ENCODE results near the gene CDC42EP2. TPM values are rescaled to one million over a fixed set of nuclear protein-coding genes. Genes with fewer than 3 reads are reported as not detected.

The CDC42EP2 gene
- total RNA-seq, 1 donor from 2014 or later = 23.5 TPM

DNA sequence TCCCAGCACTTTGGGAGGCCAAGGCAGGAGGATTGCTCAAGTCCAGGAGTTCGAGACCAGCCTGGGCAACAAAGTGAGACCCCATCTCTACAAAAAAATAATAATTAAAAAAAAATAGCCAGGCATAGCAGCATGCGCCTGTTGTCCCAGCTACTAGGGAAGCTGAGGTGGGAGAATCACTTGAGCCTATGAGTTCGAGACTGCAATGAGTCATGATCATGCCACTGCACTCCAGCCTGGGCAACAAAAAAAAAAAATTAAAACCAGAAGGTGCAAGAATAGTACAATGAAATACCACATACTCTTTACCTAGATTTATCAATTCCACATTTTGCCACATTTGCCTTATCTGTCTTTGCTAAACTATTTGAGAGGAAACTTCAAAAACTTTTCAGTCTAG is 27.2 kb downstream of the CDC42EP2 start:
- no peaks in the 10 kb centered on the region for H3K9me3 Mint-ChIP-seq (ENCODE audit: unreplicated experiment)
- no peak for DNase-seq
- peaks cover 25% of the 10 kb centered on the region for H3K4me1 Mint-ChIP-seq (ENCODE audit: low read depth, unreplicated experiment)
- TF ChIP-seq, protein P1, sequence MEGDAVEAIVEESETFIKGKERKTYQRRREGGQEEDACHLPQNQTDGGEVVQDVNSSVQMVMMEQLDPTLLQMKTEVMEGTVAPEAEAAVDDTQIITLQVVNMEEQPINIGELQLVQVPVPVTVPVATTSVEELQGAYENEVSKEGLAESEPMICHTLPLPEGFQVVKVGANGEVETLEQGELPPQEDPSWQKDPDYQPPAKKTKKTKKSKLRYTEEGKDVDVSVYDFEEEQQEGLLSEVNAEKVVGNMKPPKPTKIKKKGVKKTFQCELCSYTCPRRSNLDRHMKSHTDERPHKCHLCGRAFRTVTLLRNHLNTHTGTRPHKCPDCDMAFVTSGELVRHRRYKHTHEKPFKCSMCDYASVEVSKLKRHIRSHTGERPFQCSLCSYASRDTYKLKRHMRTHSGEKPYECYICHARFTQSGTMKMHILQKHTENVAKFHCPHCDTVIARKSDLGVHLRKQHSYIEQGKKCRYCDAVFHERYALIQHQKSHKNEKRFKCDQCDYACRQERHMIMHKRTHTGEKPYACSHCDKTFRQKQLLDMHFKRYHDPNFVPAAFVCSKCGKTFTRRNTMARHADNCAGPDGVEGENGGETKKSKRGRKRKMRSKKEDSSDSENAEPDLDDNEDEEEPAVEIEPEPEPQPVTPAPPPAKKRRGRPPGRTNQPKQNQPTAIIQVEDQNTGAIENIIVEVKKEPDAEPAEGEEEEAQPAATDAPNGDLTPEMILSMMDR (IDR thresholded peaks at IDR 0.05; ENCODE audit: partially characterized antibody, unreplicated experiment) = no peak
- no peak overlapping the region for H3K4me3 Mint-ChIP-seq (ENCODE audit: unreplicated experiment)
- H3K27ac Mint-ChIP-seq (ENCODE audit: unreplicated experiment) = no peak overlapping the region
- H3K27me3 Mint-ChIP-seq (ENCODE audit: unreplicated experiment) = peaks cover 1% of the 10 kb centered on the region
- H3K36me3 Mint-ChIP-seq (ENCODE audit: unreplicated experiment) = peaks cover 6% of the 10 kb centered on the region

DNA sequence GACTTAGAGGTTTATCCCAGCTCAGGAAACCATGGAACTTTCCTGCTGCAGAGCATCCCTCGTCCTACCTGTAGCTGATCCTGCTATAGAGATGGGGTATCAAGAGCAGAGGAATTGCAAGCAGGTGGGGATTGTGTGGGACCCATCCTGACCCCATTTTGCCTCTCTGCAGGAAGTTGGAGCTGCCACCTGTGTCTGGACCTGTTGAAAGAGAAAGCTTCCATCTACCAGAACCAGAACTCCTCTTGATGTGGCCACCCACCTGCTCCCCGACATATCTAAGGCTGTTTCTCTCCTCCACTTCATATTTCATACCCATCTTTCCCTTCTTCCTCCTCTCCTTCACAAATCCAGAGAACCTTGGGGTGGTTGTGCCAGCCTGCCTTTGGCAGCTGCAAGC is 36.8 kb downstream of the CDC42EP2 start:
- TF ChIP-seq, protein P1 (IDR thresholded peaks at IDR 0.05; ENCODE audit: partially characterized antibody, unreplicated experiment) = no peak

DNA sequence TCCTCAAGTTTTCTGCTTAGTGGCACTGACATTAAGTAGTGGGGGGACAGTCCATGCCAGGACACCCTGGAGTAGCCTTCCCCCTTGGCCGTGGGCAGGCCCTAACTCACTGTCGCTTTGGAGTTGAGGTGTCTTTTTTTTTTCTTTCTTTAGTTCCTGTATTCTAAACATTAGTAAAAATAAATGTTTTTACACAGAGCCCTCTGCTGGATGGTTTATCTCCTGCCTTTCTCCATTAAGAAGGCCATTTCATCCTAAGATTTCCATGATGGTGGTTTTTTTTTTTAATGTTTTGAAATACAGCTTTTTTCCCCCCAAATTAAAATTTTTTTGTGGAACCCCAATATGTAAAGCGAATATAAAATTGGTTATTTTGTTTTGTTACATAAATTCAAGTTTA is 38.1 kb downstream of the CDC42EP2 start:
- Mint-ChIP-seq H3K4me1 (ENCODE audit: low read depth, unreplicated experiment) (peaks cover 12% of the 10 kb centered on the region), H3K27me3 (ENCODE audit: unreplicated experiment) (peaks cover 7% of the 10 kb centered on the region), H3K4me3 (ENCODE audit: unreplicated experiment) (no peak overlapping the region), H3K9me3 (ENCODE audit: unreplicated experiment) (peaks cover 11% of the 10 kb centered on the region), H3K27ac (ENCODE audit: unreplicated experiment) (no peak overlapping the region), H3K36me3 (ENCODE audit: unreplicated experiment) (peaks cover 5% of the 10 kb centered on the region)
- DNase-seq = no peak
- TF ChIP-seq, protein P1 (IDR thresholded peaks at IDR 0.05; ENCODE audit: partially characterized antibody, unreplicated experiment) = no peak

More for the DNA sequence above, 36.8 kb downstream of the CDC42EP2 start:
- Mint-ChIP-seq H3K9me3 (ENCODE audit: unreplicated experiment) (peaks cover 11% of the 10 kb centered on the region), H3K27ac (ENCODE audit: unreplicated experiment) (no peak overlapping the region), H3K4me3 (ENCODE audit: unreplicated experiment) (no peak overlapping the region), H3K4me1 (ENCODE audit: low read depth, unreplicated experiment) (peaks cover 12% of the 10 kb centered on the region), H3K36me3 (ENCODE audit: unreplicated experiment) (peaks cover 5% of the 10 kb centered on the region), H3K27me3 (ENCODE audit: unreplicated experiment) (peaks cover 5% of the 10 kb centered on the region)
- no peak for DNase-seq

DNA sequence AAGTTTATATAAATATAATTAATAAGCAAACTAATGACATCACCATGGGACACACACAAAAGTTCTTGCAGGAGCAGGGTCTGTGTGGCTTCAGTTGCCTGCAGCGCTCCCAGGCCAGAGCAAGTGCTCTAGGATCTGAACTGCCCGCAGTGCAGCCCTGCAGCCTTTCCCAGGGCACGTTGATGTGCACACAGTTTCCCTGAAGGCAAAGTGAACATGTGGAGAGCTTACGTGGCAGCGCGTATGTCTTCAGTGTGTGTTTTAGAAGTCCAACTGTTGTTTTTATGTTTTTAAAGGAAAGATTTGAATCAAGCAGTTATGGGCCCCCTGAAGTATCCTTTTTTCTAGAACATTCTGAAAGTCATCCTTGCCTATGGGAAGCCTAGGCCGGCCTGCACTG is 38.7 kb downstream of the CDC42EP2 start:
- Mint-ChIP-seq H3K4me1 (ENCODE audit: low read depth, unreplicated experiment) (peaks cover 12% of the 10 kb centered on the region), H3K27ac (ENCODE audit: unreplicated experiment) (peak overlapping the region; percentile 79), H3K36me3 (ENCODE audit: unreplicated experiment) (peaks cover 5% of the 10 kb centered on the region), H3K9me3 (ENCODE audit: unreplicated experiment) (peaks cover 13% of the 10 kb centered on the region), H3K4me3 (ENCODE audit: unreplicated experiment) (peak overlapping the region; percentile 85), H3K27me3 (ENCODE audit: unreplicated experiment) (peaks cover 7% of the 10 kb centered on the region)
- TF ChIP-seq, protein P1 (IDR thresholded peaks at IDR 0.05; ENCODE audit: partially characterized antibody, unreplicated experiment) = no peak
- no peak for DNase-seq

DNA sequence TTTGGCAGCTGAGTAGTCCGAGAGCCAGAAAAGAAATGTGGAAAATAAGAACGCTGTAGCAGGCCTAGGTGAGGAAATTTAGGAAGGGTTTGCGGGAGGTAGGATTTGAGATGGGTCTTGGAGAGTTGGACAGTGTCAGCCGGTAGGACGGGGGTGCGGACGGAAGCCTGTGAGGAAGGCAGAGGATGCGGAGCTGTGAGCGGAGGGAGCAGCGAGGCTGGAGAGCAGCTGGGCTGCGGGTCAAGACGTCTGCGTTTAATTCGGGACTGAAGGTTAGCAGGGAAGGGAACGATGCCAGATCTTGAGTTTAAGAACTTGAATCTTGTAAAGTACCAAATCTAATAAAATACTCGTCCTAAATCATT is 39.2 kb downstream of the CDC42EP2 start:
- peak; percentile 43 for DNase-seq
- TF ChIP-seq, protein P1 (IDR thresholded peaks at IDR 0.05; ENCODE audit: partially characterized antibody, unreplicated experiment) = no peak
- H3K4me3 Mint-ChIP-seq (ENCODE audit: unreplicated experiment) = peak overlapping the region; percentile 85
- peaks cover 5% of the 10 kb centered on the region for H3K36me3 Mint-ChIP-seq (ENCODE audit: unreplicated experiment)
- H3K27ac Mint-ChIP-seq (ENCODE audit: unreplicated experiment) = peak overlapping the region; percentile 79
- H3K9me3 Mint-ChIP-seq (ENCODE audit: unreplicated experiment) = peaks cover 13% of the 10 kb centered on the region
- peaks cover 7% of the 10 kb centered on the region for H3K27me3 Mint-ChIP-seq (ENCODE audit: unreplicated experiment)
- H3K4me1 Mint-ChIP-seq (ENCODE audit: low read depth, unreplicated experiment) = peaks cover 12% of the 10 kb centered on the region
